IPS-18c (cell line): ENCODE results near the gene ZFP90.

Experiments
- H3K4me3 ChIP-seq: 2 replicates; pipeline ENCODE4 v1.7.0; 2013; ENCODE audit warnings: low read depth, mild to moderate bottlenecking, low read length, moderate library complexity; ENCODE audit not compliant: insufficient read depth
- H3K9me3 ChIP-seq: one replicate; pipeline ENCODE4 v1.6.1; 2013; ENCODE audit warnings: mild to moderate bottlenecking, low read length, moderate library complexity; ENCODE audit not compliant: control insufficient read depth, insufficient read depth

ZFP90 gene

DNA sequence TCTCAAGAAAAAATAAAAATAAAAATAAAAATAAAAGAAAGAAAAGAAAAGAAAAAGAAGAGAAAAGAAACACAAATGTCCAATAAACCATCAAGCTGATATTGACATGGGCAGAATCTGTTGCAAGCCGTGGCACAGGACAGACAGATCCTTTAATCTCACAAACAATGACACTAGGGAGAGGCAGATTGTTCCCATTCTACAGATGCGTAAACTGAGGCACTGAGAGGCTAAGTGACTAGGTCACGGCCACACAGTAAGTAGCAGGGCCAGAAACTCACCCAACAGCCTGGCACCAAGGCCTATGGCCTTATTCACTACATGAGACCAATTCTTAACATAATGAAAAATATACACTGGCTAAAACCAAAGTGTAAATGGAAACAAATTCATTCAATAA is 28.3 kb upstream of the ZFP90 start:
- no peak overlapping the region; the same call in 1 of the 2 replicates for H3K4me3 ChIP-seq
- H3K9me3 ChIP-seq = no peaks in the 10 kb centered on the region

DNA sequence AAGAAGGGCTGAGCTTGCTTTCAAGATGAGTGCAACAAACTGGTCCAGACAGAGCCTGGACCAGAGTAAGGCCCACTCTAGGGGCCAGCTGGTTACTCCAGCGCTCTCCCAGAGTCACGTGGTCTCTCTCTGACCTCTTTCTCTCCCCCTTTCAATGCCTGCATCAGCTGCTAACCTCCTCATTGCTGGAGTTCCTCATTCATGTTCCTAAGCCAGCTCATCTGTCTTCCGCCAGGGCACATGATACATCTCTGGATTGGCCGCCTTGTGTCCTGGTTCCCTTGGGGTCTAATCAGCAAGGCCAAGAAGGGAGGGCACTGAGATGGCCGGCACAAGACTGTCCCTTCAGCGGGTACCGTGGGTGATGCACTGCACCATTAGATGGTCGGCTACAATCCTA is 26.9 kb upstream of the ZFP90 start:
- Histone ChIP-seq H3K4me3 (no peak overlapping the region), H3K9me3 (no peaks in the 10 kb centered on the region)

DNA sequence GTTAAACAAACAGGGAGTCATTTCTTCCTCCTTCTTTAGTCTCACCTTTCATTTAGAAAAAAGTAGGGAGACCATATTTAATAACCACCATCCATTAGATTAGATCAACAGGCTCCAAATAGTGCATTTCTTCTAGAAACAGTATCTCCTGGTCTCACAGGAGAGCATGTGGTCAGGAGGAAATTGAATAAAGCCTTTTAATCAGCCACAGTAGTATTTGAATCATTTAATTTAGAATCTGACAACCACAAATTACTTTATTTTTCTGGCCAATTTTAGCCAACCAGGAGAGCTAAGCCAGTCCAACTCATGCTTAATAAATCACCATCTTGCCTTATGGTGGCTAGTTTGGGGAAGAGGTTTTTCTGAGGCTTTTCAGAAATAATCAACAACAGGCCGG is 26.3 kb upstream of the ZFP90 start:
- no peak overlapping the region for H3K4me3 ChIP-seq
- no peaks in the 10 kb centered on the region for H3K9me3 ChIP-seq

DNA sequence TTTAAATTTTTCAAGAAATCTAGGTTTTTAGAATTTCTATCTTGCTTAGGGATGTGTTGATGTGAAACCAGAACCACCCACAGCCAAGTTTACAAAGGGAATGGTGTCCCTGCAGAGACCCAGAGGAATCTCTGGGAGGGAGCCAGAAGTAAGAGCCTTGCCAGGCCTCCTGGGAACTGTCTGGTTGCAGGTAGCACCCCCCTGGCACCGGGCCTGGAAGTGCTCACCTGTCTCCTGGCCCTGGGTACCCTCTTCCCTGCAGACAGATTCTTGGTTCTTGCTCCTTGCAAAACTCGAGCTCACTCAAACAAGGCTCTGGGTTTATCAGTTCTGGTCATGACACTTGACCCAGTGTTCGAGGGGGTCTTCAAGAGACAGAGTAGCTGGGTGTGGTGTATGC is 24.6 kb upstream of the ZFP90 start:
- Histone ChIP-seq H3K4me3 (no peak overlapping the region), H3K9me3 (no peaks in the 10 kb centered on the region)

DNA sequence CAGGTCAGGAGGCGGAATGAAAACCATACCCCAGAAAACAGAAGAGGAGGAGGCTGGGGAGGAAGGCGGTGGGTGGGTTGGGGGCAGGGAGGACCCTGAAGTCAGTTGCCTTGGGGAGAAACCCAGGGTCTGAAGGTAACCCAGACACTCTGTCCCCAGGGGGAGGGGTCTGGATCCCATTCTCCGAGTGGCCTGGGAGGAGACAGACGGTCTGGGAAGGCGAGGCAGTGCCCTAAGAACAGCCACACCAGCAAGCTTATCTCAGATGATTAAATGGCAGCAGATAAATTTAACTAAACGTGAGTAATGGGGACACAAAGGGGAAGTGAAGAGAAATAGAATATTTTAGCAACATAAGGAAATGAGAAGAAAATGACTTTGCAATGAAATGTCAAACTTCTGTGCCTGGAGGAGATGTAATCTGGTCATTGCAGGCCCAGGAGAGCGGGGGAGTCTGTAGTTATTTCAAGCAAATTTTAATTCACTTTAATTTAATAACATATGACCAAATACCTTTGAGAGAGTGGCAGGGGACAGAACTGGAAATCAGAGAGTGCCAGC is 21.4 kb upstream of the ZFP90 start:
- H3K9me3 ChIP-seq = no peaks in the 10 kb centered on the region
- no peak overlapping the region for H3K4me3 ChIP-seq

DNA sequence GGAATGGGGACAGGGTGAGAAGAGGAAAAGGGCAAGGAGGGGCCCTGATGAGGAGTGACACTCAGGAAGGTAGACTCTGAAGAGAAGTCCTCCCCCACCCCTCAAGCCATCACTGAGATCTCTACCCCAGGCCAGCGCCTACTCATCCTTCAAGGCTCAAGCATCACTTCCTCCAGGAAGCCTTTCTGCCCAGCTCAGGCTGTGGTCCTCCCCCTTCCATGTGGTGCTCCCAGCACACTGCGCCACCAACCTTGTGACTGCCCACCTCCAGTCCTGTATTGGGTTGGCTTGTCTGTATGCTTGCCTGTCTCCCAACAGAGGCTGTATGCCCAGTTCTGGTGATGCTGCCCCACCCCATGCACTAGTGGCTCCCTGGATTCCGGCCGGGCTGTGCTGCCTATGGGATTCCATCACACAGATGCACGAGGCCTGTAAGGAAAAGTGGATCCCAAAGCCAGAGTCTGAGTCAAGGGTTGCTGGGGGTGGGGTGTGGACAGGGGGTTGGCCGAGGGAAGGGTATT is 19.8 kb upstream of the ZFP90 start:
- no peak overlapping the region for H3K4me3 ChIP-seq
- no peaks in the 10 kb centered on the region for H3K9me3 ChIP-seq

DNA sequence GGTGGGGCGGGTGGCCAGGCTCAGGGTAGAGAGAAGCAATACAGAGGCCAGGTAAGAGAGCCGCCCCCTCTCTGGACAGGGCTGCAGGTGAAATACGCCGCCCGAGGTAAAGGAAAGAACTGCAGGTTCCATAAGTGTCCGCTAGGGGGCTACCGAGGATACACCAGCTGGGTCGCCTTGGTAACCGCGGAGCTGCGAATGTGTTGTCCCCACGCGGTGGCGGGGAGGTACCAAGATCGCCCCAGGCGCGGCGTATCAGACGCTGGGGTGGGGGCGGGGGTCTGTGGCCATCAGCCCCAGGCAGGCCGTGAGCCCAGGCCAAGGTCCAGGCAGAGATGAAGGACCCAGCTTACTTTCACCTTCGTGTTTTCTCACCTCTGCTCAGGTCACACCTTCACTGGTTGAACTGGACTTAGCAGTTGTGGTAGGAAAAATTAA is 18.4 kb upstream of the ZFP90 start:
- no peak overlapping the region; the same call in 1 of the 2 replicates for H3K4me3 ChIP-seq
- H3K9me3 ChIP-seq = no peaks in the 10 kb centered on the region

DNA sequence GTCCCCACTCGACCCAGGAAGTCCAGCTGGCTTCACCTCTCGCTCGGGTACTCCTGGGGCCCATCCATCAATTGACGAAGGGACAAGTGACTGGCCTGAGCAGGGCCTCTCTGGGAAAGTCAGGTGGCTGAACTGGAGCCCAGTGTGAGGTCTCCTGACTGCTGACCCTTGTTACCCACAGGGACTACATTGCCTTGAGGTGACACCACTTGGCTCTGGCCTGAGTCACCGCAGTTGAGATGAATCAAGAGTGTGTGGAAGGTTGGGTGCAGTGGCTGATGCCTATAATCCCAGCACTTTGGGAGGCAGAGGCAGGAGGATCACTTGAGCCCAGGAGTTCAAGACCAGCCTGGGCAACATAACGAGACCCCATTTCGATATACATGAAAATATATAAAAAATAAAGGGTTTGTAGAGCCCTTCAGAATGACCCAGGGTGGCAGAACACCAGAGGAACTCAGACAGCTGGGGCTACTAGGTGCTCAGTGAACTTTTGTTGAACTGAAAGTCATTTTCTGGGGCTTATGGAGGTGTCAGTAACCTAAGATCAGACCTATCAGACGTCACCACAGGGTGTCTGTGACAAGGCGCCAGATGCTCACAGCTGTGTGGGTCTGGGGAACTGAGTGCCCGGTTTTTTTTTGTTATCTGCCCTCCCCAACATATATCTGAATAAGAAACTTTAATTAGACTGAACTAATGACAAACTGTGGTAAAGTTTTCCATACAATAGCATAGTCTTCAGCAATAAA is 14.8 kb upstream of the ZFP90 start:
- H3K4me3 ChIP-seq = no peak overlapping the region

DNA sequence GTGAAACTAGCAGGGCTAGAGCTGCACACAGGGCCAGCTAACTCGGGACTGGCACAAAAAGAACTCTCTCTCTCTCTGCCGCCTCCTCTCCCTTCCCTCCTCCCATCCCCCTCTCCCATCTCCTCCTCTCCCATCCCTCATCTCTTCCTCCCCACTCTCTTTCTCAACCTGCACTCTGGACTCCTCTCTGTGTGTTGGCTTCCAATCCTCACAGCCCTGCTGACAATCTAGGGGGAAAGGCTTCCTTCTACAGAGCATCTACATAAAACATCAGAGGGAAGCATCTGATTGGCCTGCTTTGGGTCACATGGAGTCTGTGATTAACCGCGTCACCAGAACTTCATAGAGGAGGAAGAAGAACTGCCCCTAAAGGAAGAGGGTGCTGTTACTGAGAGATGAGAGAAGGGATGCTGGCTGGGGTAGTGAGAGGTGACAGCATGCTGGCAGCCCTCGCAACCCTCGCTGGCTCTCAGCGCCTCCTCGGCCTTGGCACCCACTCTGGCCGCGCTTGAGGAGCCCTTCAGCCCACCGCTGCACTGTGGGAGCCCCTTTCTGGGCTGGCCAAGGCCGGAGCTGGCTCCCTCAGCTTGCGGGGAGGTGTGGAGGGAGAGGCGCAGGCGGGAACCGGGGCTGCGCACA is 12.8 kb upstream of the ZFP90 start:
- no peak overlapping the region for H3K4me3 ChIP-seq
- peaks cover 2% of the 10 kb centered on the region for H3K9me3 ChIP-seq

More for the DNA sequence above, 14.8 kb upstream of the ZFP90 start:
- peaks cover 2% of the 10 kb centered on the region for H3K9me3 ChIP-seq

DNA sequence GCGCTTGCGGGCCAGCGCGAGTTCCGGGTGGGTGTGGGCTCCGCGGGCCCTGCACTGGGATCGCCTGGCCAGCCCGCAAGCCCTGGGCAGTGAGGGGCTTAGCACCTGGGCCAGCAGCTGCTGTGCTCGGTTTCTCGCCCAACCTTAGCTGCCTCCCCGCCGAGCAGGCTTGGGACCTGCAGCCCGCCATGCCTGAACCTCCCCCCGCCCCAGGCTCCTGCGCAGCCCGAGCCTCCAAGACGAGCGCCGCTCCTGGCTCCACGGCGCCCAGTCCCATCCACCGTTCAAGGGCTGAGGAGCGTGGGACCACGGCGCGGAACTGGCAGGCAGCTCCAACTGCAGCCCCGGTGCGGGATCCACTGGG is 12.3 kb upstream of the ZFP90 start:
- H3K9me3 ChIP-seq = peaks cover 2% of the 10 kb centered on the region

DNA sequence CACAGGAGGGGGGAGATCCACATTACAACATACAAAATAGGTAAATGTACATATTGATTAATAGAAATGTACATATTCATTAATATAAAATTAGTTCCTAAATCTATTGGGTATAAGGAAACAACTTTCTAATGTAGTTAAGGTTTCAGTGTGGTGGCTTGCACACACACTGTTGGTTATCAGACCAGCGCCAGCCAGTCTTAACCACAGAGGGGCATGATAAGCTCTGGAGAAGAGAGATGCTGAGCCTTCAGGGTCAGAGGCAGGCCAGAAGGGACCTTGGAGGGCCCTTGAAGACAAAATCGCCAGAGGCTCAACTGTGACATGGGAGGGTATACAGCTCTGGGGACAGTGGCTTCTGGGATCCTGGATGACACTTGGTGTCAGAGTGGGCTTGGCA is 10.9 kb upstream of the ZFP90 start:
- H3K9me3 ChIP-seq = peaks cover 2% of the 10 kb centered on the region
- no peak overlapping the region for H3K4me3 ChIP-seq

More for the DNA sequence above, 12.3 kb upstream of the ZFP90 start:
- H3K4me3 ChIP-seq = no peak overlapping the region

DNA sequence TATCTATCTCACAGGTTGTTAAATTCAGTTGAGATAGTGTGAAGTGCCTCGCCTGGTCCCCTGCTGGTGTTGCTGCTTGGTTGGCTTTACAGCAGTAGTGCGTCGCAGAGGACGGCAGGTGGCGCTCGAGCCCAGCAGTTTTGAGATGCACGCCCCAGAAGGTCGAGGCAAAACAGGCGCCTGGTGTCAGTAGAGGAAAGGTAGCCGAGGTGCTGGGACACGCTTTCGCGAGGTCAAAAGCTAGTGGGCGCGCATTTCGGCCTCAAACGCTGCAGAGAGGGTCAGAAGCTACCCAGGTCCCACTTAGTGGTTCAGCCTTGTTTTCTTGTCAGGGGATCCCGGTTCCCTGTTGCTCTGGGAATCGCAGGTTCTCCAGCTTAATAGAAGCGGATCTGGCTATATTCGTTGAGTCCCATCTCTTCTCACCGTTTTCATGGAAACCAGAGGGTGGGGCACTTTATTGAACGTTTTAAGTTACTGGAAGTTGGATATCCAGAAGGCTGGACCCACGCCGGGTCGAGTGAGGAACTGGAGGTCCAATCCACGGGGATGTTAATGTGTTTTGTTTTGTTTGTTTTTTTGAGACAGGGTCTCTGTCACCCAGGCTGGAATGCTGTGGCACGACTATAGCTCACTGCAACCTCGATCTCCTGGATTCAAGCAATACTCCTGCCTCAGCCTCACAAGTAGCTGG is 10.3 kb upstream of the ZFP90 start:
- H3K4me3 ChIP-seq = no peak overlapping the region
- peaks cover 2% of the 10 kb centered on the region for H3K9me3 ChIP-seq

DNA sequence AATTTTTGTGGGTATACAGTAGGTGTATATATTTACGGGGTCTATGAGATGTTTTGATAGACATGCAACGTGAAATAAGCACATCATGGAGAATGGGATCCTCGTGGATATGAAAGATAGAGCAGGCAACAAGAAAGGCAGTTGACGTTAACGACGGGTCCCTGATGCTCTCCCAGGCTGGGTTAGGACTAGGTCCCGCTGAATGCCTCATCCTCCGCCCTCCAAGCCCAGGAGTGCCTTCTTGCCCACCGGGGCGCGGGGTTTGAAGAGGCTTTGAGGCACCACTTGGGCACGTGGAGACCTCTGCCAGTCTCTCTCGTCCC is 9.5 kb upstream of the ZFP90 start:
- Histone ChIP-seq H3K4me3 (peak overlapping the region; percentile 67), H3K9me3 (peaks cover 2% of the 10 kb centered on the region)

DNA sequence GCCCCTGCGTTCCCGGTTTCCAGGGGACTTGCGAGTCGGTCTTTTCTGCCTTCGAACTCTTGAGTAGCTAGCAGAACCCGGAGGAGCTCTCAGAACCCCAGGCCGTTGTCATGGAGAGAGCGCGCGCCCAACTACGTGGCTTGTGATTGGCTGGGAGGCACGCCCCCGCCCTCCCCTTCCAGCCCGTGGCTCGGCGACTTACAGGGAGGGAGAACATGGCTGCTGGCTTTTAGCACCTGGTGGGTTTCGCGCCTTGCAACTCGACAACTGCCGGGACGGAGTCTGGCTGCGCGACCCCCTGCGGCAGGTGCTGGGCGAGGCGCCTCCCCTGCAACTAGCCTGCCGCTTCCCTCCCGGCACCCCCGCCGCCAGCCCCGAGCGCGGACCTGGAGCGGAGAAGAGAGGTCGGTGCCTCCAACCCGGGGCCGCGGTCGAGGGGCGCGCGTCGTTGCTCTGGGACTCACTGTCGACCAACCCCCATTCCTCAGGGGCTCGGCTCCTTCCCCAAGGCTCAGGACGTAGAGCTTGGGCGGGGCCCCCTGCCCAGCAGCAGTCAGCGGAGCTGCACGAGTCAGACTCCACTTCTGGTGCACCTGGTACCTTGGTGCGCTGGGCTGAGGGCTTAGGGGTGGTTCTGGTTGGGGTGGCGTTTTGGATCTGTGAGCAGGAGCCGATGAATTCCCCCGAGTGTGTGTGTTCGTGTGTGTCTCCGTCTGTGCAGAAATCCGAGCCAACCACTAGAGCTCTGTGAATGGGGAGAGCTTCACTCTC is 9.0 kb upstream of the ZFP90 start:
- H3K4me3 ChIP-seq = peak overlapping the region; percentile 67

DNA sequence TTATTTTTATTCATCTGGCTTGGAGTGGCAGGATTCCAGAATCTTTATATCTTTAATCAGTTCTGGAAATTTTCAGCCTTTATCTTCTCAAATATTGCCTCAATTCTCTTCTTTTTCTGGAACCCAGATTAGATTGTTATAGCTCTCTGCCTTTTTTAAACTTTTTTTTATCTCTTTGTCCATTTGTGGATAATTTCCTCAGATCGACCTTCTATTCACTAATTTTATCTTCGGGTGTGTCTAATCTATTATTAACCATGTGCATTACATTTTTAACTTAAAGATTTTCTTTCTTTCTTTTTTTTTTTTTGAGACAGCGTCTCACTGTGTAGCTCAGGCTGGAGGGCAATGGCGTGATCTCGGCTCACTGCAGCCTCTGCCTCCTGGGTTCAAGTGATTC is 5.2 kb upstream of the ZFP90 start:
- Histone ChIP-seq H3K4me3 (no peak overlapping the region), H3K9me3 (no peaks in the 10 kb centered on the region)

More for the DNA sequence above, 9.0 kb upstream of the ZFP90 start:
- H3K9me3 ChIP-seq = peaks cover 2% of the 10 kb centered on the region

DNA sequence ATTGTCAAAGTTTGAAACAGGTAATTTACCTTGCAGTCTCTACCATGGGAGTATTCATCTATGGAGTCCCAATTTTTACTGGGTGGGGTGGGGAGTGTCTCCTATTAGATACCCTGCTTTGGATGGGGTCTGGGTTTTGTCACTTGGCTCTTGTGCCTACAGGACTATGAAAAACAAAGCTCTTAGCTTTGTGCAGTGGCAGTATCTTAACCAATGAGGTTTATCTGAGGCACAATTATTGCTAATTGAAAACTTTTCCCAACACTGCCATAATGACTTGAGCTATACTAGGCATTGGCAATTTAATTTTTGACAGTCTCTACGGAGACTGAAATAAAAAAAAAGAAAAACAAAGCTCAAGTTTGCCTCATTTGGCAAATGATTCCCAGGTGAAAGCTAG is 3.8 kb upstream of the ZFP90 start:
- Histone ChIP-seq H3K4me3 (no peak overlapping the region), H3K9me3 (no peaks in the 10 kb centered on the region)

DNA sequence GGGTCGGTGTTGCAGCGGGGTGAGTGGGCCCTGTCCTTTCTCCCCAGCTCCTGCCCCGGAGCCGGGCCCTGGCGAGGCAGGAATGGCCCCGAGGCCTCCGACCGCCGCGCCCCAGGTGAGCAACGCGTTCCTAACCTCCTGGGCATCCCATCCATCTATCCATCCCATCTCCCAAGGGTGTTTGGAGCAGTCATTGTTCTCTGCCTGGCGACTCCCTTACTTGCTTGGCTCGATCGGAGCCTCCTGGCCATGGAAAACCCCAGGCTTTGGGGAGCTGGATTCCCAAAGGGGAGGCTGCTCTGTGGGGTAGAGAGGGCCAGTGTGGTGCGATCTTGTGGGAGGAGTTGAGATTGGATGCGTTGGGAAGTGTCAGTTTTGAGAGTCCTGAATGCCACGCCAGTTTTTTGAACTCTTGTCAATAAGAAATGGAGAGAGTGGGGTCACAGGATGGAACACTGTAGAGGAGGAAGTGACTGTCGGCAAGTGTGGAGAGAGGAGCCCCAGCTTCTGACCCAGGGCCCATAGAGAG is 684 bp downstream of the ZFP90 start:
- peak overlapping the region; percentile 81 for H3K4me3 ChIP-seq

More for the DNA sequence above, 684 bp downstream of the ZFP90 start:
- peaks cover 3% of the 10 kb centered on the region for H3K9me3 ChIP-seq
